Lower lobe of right lung (tissue), 2 donors: Measurements from ENCODE around the gene DLX6. TPM values are rescaled to one million over a fixed set of nuclear protein-coding genes. Genes with fewer than 3 reads are reported as not detected.

Source experiments
- ATAC-seq, 2 donors: fragments of 200-7000 bp; cut with Tn5 transposase; one replicate each; pipeline ENCODE4 v1.9.1; 2020 to 2022; ENCODE audit warnings: mild to moderate bottlenecking in 2 of 2, moderate library complexity in 2 of 2
- DNase-seq: peaks from one replicate; pipeline ENCODE4 v3.0.0-alpha.2; 2020
- H3K27ac ChIP-seq: fragments of 200-600 bp; one replicate; pipeline ENCODE4 v1.8.0; 2022
- H3K27me3 ChIP-seq: fragments of 200-600 bp; one replicate; pipeline ENCODE4 v1.8.0; 2022; ENCODE audit warnings: low read depth
- H3K36me3 ChIP-seq: fragments of 200-600 bp; one replicate; pipeline ENCODE4 v1.8.0; 2022; ENCODE audit warnings: mild to moderate bottlenecking
- H3K4me1 ChIP-seq: fragments of 200-600 bp; one replicate; pipeline ENCODE4 v1.8.0; 2022
- H3K4me3 ChIP-seq: fragments of 200-600 bp; one replicate; pipeline ENCODE4 v1.8.0; 2022; ENCODE audit warnings: mild to moderate bottlenecking
- H3K9me3 ChIP-seq: fragments of 200-600 bp; one replicate; pipeline ENCODE4 v1.8.0; 2022
- intact Hi-C: fragments of 100-400 bp; cut with DNase I; formaldehyde crosslinking; loops from one replicate; pipeline ENCODE4 v1.11.0; 2022
- total RNA-seq: library from RNA; stranded (reverse); fragmentation: NEBNext Ultra II Directional; extraction: Animal tissue kit (Norgen Biotek cat#: 25700); gene quantifications from one replicate; pipeline ENCODE4 v1.2.1, GENCODE V29; 2021
- TF ChIP-seq, protein P1 (sequence below): fragments of 200-600 bp; IDR thresholded peaks from one replicate; pipeline ENCODE4 v1.8.0; 2022; ENCODE audit warnings: antibody characterized with exemption, mild to moderate bottlenecking
- donor health status: DM: no; HTN: yes; CAD: no; lungs with severe emphysema.

DLX6 gene
- total RNA-seq, 1 donor from 2014 or later, result not detected

DNA sequence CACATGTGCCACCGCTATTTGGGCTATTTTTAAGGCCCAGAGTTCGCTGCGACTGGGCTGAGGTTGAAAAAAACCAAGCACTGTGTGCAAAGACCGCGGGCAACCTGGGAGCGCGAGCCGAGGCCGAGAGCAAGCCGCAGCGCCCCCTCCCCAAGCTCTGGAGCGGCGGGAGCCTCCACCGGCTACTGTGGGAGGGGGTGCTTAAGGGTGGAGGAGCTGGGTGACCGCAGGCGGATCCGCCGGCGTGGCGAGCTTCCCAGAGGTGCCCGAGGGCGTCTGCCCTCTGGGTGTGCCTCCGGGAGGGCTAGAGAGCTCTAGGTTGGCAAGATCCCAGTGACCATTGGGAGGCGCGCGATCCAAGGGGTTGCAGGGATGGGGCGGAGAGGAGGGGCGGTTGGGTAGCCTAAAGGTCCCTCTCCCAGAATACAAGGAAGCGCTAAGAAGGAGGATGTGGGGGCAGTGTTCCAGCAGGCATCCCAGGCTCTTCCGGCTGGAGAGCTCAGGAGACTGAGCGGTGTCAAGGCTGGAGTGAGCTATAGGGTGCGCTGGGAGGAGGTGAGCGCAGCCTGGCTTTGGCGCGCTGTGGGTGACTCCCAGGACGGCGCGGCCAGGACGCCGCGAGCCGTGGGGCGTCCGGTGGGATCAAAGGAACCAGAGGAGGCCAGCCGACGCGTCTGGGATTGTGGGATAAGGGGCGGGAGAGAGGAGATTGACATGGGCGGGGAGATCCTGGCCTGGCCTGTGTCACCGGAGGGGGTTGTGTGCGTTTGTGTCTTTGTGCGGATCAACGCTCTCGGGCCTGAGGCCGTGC lies 11.2 kb downstream of the DLX6 start:
- TF ChIP-seq, protein P1, sequence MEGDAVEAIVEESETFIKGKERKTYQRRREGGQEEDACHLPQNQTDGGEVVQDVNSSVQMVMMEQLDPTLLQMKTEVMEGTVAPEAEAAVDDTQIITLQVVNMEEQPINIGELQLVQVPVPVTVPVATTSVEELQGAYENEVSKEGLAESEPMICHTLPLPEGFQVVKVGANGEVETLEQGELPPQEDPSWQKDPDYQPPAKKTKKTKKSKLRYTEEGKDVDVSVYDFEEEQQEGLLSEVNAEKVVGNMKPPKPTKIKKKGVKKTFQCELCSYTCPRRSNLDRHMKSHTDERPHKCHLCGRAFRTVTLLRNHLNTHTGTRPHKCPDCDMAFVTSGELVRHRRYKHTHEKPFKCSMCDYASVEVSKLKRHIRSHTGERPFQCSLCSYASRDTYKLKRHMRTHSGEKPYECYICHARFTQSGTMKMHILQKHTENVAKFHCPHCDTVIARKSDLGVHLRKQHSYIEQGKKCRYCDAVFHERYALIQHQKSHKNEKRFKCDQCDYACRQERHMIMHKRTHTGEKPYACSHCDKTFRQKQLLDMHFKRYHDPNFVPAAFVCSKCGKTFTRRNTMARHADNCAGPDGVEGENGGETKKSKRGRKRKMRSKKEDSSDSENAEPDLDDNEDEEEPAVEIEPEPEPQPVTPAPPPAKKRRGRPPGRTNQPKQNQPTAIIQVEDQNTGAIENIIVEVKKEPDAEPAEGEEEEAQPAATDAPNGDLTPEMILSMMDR, result no peak
- Histone ChIP-seq H3K4me1 (peaks cover 15% of the 10 kb centered on the region), H3K27ac (no peak overlapping the region), H3K36me3 (no peaks in the 10 kb centered on the region), H3K4me3 (no peak overlapping the region), H3K27me3 (peaks cover 98% of the 10 kb centered on the region), H3K9me3 (no peaks in the 10 kb centered on the region)
- peak in 1 of 2 donors; percentile 14 for ATAC-seq
- no peak for DNase-seq
- intact Hi-C loops, result no loop called here

DNA sequence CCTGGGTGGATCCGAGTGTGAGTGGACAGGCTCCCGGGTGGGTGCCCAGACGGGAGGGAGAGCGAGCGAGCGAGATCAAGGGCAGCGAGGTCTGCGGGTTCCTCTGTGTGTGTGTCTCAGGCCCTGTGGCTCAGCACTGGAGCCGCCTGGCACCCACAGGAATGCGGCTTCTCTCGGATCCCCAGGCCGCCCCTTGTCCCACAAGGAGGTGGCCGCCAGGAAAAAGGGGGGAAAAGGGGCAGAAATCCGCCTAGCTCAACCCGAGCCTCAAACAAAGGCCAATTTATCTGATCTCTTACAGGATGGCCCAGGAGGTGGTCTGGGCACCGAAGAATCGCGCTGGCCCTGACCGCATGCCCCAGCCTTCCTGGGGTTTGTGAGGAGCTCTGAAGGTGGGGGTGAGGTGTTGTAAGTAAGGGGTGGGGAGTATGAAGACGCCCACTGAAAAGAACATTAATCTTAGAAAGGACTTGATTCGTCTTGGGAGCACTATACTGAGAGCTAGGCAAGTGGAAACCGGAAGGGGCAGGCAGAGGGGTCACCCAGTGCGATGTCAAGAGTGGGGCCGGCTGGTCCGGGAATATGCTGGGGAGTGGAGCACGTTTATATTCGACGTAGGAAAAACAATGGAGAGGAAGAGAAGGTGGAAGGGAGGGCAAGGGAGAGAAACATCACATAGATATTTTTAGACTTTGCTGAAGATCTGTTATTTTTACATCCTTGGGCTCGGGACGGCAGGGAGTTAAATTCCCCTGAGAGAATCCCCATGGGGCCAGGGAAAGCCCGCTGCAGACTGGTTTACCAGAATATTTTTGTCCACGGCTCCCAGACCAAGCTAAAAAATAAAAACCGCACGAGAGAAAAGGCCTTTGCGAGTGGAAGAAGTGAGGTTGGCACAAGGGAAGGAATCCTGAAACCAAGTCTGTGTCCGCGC lies 12.1 kb downstream of the DLX6 start:
- Histone ChIP-seq H3K4me3 (no peak overlapping the region), H3K9me3 (no peaks in the 10 kb centered on the region), H3K27ac (no peak overlapping the region), H3K36me3 (no peaks in the 10 kb centered on the region), H3K4me1 (peaks cover 15% of the 10 kb centered on the region), H3K27me3 (peaks cover 98% of the 10 kb centered on the region)
- ATAC-seq (no peak), DNase-seq (no peak)
- intact Hi-C loops, result no loop called here
- TF ChIP-seq, protein P1, result no peak

DNA sequence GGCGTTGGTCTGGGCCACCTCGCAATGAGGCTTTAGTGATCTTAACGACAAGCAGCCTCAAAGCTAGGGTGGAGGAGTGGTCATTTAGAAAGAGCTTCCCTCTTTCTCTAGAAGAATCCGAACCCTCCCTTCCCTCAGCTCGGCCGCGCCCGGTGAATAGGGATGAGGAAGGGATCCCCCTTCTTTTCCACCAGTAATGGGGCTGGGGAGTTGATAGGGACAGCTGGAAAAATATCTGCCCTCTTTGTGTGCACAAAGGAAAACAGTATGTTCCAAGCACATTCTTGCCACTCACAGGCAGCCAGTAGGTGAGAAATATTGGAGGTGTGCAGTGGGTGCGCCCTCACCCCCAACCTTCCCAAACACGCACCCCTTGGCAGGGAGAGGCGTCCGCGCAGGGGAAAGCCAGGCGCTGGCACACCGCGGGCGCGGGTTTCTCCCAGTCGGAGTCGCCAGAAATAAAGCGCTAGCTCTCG lies 12.8 kb downstream of the DLX6 start:
- ATAC-seq, result no peak
- DNase-seq, result no peak
- Histone ChIP-seq H3K27ac (no peak overlapping the region), H3K36me3 (no peaks in the 10 kb centered on the region), H3K4me1 (peaks cover 15% of the 10 kb centered on the region), H3K9me3 (no peaks in the 10 kb centered on the region), H3K27me3 (peaks cover 96% of the 10 kb centered on the region), H3K4me3 (no peak overlapping the region)
- intact Hi-C loops, result no loop called here
- TF ChIP-seq, protein P1, result no peak

DNA sequence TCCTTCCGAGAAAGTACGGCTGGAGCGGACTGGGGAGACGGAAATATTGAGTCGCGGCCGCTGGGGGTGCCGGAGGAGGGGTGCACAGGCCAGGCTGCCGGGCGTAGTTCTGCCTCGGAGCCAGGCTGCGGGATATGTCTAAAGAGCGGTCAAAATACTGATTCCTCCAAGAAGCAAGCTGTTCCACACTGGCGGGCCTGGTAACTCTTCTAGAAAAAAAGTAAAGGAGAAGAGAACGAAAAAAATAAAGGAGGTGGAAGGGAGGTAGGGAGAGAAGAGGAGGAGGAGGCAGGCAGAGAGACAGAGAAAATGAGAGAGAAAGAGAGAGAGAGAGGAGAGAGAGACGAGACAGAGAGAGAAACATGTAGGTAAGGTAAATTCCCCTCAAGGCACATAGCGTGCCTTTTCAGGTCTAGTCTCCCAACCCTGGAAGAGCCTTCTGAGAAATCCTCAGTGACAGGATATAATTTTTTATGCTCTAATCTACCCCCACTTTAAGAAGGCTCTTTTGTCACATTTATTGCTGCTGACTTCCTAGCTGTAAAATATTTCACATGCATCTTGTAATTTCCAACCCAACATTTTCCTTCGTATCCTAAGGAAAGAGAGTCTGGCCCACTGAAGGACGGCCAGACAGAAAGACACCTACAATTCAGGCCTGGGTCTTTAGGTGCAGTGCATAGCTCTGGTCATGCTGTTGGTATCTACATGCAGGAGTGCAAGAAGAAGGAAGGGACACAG lies 13.6 kb downstream of the DLX6 start:
- intact Hi-C loops, result no loop called here
- Histone ChIP-seq H3K27ac (no peak overlapping the region), H3K4me3 (no peak overlapping the region), H3K9me3 (no peaks in the 10 kb centered on the region), H3K4me1 (peaks cover 16% of the 10 kb centered on the region), H3K36me3 (no peaks in the 10 kb centered on the region), H3K27me3 (peaks cover 96% of the 10 kb centered on the region)
- ATAC-seq (no peak), DNase-seq (no peak)
- TF ChIP-seq, protein P1, result no peak

DNA sequence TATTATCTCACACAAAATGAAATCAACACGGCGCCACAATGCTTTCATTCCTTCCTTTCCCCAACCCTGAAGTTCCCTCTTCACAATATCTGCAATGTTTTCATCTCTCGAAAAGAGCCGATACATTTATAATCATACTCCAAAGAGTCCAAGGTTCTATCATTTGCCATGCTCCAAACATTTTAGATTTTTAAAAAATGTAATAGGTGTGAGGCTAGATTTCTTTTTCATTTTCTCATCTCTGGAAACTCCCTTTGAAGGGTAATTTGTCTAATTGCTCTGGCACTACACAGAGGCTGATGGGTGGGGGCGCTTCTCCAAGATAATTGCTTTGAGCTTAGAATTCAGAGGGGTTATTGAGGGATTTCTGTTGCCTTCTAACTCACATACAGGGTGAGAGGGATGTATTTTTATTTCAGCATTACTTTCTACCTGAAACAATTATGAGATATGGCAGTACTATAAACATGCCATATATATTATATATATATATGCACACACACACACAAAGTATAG lies 14.4 kb downstream of the DLX6 start:
- no peak for ATAC-seq
- intact Hi-C loops, result no loop called here
- H3K36me3 ChIP-seq, result no peaks in the 10 kb centered on the region
- H3K27ac ChIP-seq, result no peak overlapping the region
- no peaks in the 10 kb centered on the region for H3K9me3 ChIP-seq
- H3K4me3 ChIP-seq, result no peak overlapping the region
- peaks cover 96% of the 10 kb centered on the region for H3K27me3 ChIP-seq
- no peak for DNase-seq
- peaks cover 22% of the 10 kb centered on the region for H3K4me1 ChIP-seq
- TF ChIP-seq, protein P1, result no peak
